Measurements from ENCODE around the gene ZNF254. TPM values are rescaled to one million over a fixed set of nuclear protein-coding genes. Genes with fewer than 3 reads are reported as not detected.

The ZNF254 gene
- total and polyA plus RNA-seq, 2 of the 4 experiments (the other 2 are of a cell fraction), result 4.4 to 8.8 TPM

GRCh38 chr19:24071078-24071477, 15.9 kb upstream of the ZNF254 start:
- Histone ChIP-seq H3K23ac (ENCODE audit: low read depth, low read length) (no peak overlapping the region), H2BK5ac (ENCODE audit: low read depth, low read length, poor library complexity, severe bottlenecking) (no peak overlapping the region), H2BK15ac (ENCODE audit: low read depth, low read length) (no peak overlapping the region), H4K91ac (ENCODE audit: insufficient read depth, low read depth, low read length) (no peak overlapping the region), H3K56ac (ENCODE audit: extremely low read depth, insufficient read depth, low read length) (no peak overlapping the region), H2AFZ (replicated peaks; ENCODE audit: low read length, poor library complexity) (no peak overlapping the region), H3K9me3 (ENCODE audit: control insufficient read depth, insufficient read depth, low read length) (no peaks in the 10 kb centered on the region), H3K27ac (ENCODE audit: insufficient read depth, low read length) (no peak overlapping the region), H3K4ac (ENCODE audit: low read depth, low read length) (no peak overlapping the region), H3K14ac (replicated peaks; ENCODE audit: low read depth, low read length) (no peak overlapping the region), H3K27me3 (ENCODE audit: control insufficient read depth, insufficient read depth, low read length) (no peaks in the 10 kb centered on the region), H4K5ac (ENCODE audit: low read depth, low read length) (no peak overlapping the region), H3K4me2 (ENCODE audit: low read depth, low read length) (no peak overlapping the region), H3K36me3 (ENCODE audit: control insufficient read depth, insufficient read depth, low read length) (peaks cover 31% of the 10 kb centered on the region), H3K9ac (ENCODE audit: low read depth, low read length) (no peak overlapping the region), H2BK20ac (ENCODE audit: low read depth, low read length) (no peak overlapping the region), H2AK5ac (ENCODE audit: low read depth, low read length) (no peak overlapping the region), H4K8ac (ENCODE audit: low read depth in 2 of 2, low read length in 2 of 2) (no peak overlapping the region), H2BK120ac (ENCODE audit: low read depth, low read length) (no peak overlapping the region), H3K18ac (ENCODE audit: low read depth, low read length) (no peak overlapping the region), H2AK9ac (replicated peaks; ENCODE audit: low read depth, low read length, poor library complexity) (no peak overlapping the region), H4K20me1 (ENCODE audit: insufficient read depth, low read length) (no peaks in the 10 kb centered on the region), H3K4me1 (ENCODE audit: control insufficient read depth, insufficient read depth, low read length) (no peaks in the 10 kb centered on the region), H3K79me1 (ENCODE audit: low read depth in 1 of 2, low read length in 2 of 2) (peaks cover 8 to 14% of the 10 kb centered on the region in 2 experiments; a peak in 3 of 4 replicates), H3K4me3 (ENCODE audit: insufficient read depth, low read depth, low read length) (no peak overlapping the region), H3K9me1 (ENCODE audit: insufficient read depth, low read length) (peaks cover 8% of the 10 kb centered on the region; the same call in 1 of the 2 replicates)
- no peak for ATAC-seq (ENCODE audit: low read depth)
- CTCF ChIA-PET, result no interaction called here
- no peak for DNase-seq
- no TSS peak for BruUV-seq (replicated peaks)
- WGBS, 2 experiments (ENCODE audit: extremely low coverage in 2 of 2, insufficient read length in 1 of 2), result no CpG with 5 or more reads among the region's 2 CpGs
- intact Hi-C loops (cut with micrococcal nuclease) (no loop called here), in situ Hi-C loops (cut with MboI; ENCODE audit: low sequenced_read_pairs) (no loop called here), dilution Hi-C loops (cut with HindIII; ENCODE audit: low sequenced_read_pairs, unreplicated experiment) (no loop called here)
- POLR2A ChIA-PET (ENCODE audit: unreplicated experiment), result no interaction called here
- TF ChIP-seq RCOR1 (IDR thresholded peaks at IDR 0.05; ENCODE audit: insufficient replicate concordance, low read length) (no peak), CTCF (conservative IDR thresholded peaks at IDR 0.05; ENCODE audit: low read depth, low read length) (no peak), MAZ (IDR thresholded peaks at IDR 0.05; ENCODE audit: borderline replicate concordance, low read depth, low read length) (no peak), MXI1 (IDR thresholded peaks at IDR 0.05; ENCODE audit: borderline replicate concordance, low read depth, low read length) (no peak), FOS (IDR thresholded peaks at IDR 0.05; ENCODE audit: low read depth, low read length) (no peak), SMC3 (IDR thresholded peaks at IDR 0.05; ENCODE audit: low read depth, low read length) (no peak), CEBPB (IDR thresholded peaks at IDR 0.05; ENCODE audit: low read depth, low read length) (no peak), RAD21 (IDR thresholded peaks at IDR 0.05; ENCODE audit: low read length) (no peak), CHD1 (IDR thresholded peaks at IDR 0.05; ENCODE audit: low read depth, low read length) (no peak), MAFK (IDR thresholded peaks at IDR 0.05; ENCODE audit: low read depth, low read length) (no peak), ELK1 (IDR thresholded peaks at IDR 0.05; ENCODE audit: borderline replicate concordance, low read depth, low read length) (no peak), POLR2A (IDR thresholded peaks at IDR 0.05; ENCODE audit: low read depth, low read length) (no peak), NFE2L2 (IDR thresholded peaks at IDR 0.05; ENCODE audit: low read depth, low read length) (no peak), BHLHE40 (IDR thresholded peaks at IDR 0.05; ENCODE audit: low read depth, low read length) (no peak), RFX5 (IDR thresholded peaks at IDR 0.05; ENCODE audit: low read depth, low read length) (no peak), USF2 (IDR thresholded peaks at IDR 0.05; ENCODE audit: low read depth, low read length) (no peak)

Data from IMR-90 (cell line).